Osteoblast (primary cell): Measurements from ENCODE around the gene MAPRE3. TPM values are rescaled to one million over a fixed set of nuclear protein-coding genes. Genes with fewer than 3 reads are reported as not detected.

Experiments
- DNase-seq: peaks from one replicate; pipeline ENCODE4 v3.0.0; 2011; ENCODE audit warnings: low spot score, mixed read lengths; ENCODE audit not compliant: insufficient read length; ENCODE audit errors: missing footprints
- H2AFZ ChIP-seq: 2 replicates; pipeline ENCODE4 v1.6.0; 2011; ENCODE audit warnings: mild to moderate bottlenecking, low read length
- H3K27ac ChIP-seq: 2 replicates; pipeline ENCODE4 v1.5.1; 2011; ENCODE audit warnings: mild to moderate bottlenecking, low read depth, low read length, moderate library complexity
- H3K27me3 ChIP-seq: 2 replicates; pipeline ENCODE4 v1.6.0; 2012; ENCODE audit warnings: mild to moderate bottlenecking, control low read depth, inconsistent platforms, low read length, moderate library complexity; ENCODE audit not compliant: insufficient read depth
- H3K36me3 ChIP-seq: 2 replicates; pipeline ENCODE4 v1.5.1; 2011; ENCODE audit warnings: mild to moderate bottlenecking, low read length, control low read depth, moderate library complexity; ENCODE audit not compliant: insufficient read depth
- H3K4me1 ChIP-seq: 2 replicates; pipeline ENCODE4 v1.5.1; 2011; ENCODE audit warnings: mild to moderate bottlenecking, low read length, control low read depth, moderate library complexity; ENCODE audit not compliant: insufficient read depth
- H3K4me2 ChIP-seq: 2 replicates; pipeline ENCODE4 v1.6.0; 2011; ENCODE audit warnings: mild to moderate bottlenecking, low read length; ENCODE audit not compliant: insufficient read depth
- H3K4me3 ChIP-seq: fragments of 200-600 bp; sonication (generic); 3 replicates; pipeline ENCODE4 v1.5.1; 2012; ENCODE audit warnings: mild to moderate bottlenecking, low read length, inconsistent platforms; ENCODE audit not compliant: insufficient read depth
- H3K79me2 ChIP-seq: 2 replicates; pipeline ENCODE4 v1.6.0; 2012; ENCODE audit warnings: mild to moderate bottlenecking, low read length, control low read depth, inconsistent platforms; ENCODE audit not compliant: insufficient read depth
- H3K9me3 ChIP-seq: 2 replicates; pipeline ENCODE4 v1.5.1; 2011; ENCODE audit warnings: low read depth, low read length, control low read depth
- H4K20me1 ChIP-seq: 2 replicates; pipeline ENCODE4 v1.6.0; 2012; ENCODE audit warnings: mild to moderate bottlenecking, low read length, control low read depth; ENCODE audit not compliant: insufficient read depth
- CTCF ChIP-seq: IDR thresholded peaks from 2 replicates; pipeline ENCODE4 v1.5.1; 2011; ENCODE audit warnings: mild to moderate bottlenecking, low read depth, low read length, moderate library complexity; ENCODE audit errors: extremely low read depth
- total RNA-seq: library from RNA; depleted of rRNA; stranded (reverse); fragments of >200 nt; gene quantifications from 2 replicates; pipeline ENCODE4 v1.2.3, GENCODE V29; 2012

Gene MAPRE3
- total RNA-seq, 1 donor = 6.5 TPM

DNA sequence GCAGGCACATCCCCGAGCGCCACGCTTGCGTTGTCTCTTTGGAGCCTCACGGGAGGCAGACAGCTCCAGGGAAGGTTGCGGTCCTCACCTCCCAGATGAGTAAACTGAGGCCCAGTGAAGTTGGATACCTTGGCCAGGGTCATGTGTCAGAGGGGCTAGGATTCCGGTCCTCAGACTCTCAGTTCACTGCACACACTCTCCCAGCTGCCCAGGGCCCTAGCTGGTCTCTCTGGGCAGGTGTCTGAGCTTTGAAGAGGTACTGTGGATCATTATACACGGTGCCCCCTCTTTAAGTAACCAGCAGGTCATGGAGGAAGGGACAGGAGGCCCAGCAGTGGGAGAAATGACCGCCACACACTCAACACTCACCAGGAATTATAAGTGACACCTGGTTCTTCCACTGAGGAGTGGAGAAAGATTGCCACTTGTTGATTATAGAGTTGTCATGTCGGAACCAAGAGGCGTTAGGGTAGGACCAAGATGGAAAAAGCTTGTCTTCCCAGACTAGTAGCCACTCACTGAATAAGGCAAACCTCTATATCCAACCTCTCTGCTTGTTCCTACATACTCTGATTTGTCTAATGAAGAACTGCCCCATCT lies 62.9 kb downstream of the MAPRE3 start:
- peaks cover 39% of the 10 kb centered on the region for H4K20me1 ChIP-seq
- H2AFZ ChIP-seq = peak overlapping the region; percentile 79
- no peaks in the 10 kb centered on the region for H3K27me3 ChIP-seq
- peaks cover 12% of the 10 kb centered on the region for H3K4me1 ChIP-seq
- H3K9me3 ChIP-seq = no peaks in the 10 kb centered on the region
- H3K4me3 ChIP-seq = peak overlapping the region; percentile 100
- DNase-seq = no peak
- H3K27ac ChIP-seq = peak overlapping the region; percentile 85
- TF ChIP-seq CTCF = no peak
- H3K36me3 ChIP-seq = peaks cover 39% of the 10 kb centered on the region
- peak overlapping the region; percentile 99 for H3K4me2 ChIP-seq
- H3K79me2 ChIP-seq = peaks cover 66% of the 10 kb centered on the region

GRCh38 chr2:27038012-27038411 lies 67.6 kb downstream of the MAPRE3 start:
- Histone ChIP-seq H3K9me3 (no peaks in the 10 kb centered on the region), H3K4me3 (no peak overlapping the region), H3K27ac (no peak overlapping the region), H3K4me2 (no peak overlapping the region), H2AFZ (no peak overlapping the region), H3K36me3 (peaks cover 86% of the 10 kb centered on the region), H4K20me1 (peaks cover 62% of the 10 kb centered on the region), H3K27me3 (no peaks in the 10 kb centered on the region), H3K79me2 (peaks cover 36% of the 10 kb centered on the region), H3K4me1 (peaks cover 30% of the 10 kb centered on the region)
- TF ChIP-seq CTCF = no peak
- DNase-seq = no peak

DNA sequence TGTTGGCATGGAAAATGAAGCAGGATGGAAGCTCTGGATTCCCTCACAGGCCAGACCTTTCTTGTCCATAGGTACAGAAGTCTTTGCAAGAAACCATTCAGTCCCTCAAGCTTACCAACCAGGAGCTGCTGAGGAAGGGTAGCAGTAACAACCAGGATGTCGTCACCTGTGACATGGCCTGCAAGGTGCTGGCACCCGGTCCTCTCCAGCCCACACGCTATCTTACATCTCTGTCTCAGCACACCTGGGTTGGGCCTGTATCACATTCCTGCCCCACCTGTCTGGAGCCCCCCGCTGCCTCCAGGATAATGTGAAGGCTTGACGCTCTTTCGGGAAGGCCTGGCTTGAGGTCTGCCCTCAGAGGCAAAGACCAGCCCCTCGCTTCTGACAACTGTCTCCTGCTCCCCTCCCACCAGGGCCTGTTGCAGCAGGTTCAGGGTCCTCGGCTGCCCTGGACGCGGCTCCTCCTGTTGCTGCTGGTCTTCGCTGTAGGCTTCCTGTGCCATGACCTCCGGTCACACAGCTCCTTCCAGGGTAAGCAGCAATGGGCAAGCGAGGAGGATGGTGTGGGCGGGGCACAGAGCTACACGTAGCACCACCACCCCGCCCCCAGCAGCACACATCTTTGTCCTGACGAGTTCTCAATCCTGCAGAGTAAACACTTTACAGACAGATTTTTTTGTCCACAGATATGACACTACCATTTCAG lies 68.3 kb downstream of the MAPRE3 start:
- peaks cover 29% of the 10 kb centered on the region for H3K79me2 ChIP-seq
- H3K4me1 ChIP-seq = peaks cover 29% of the 10 kb centered on the region
- TF ChIP-seq CTCF = no peak
- no peaks in the 10 kb centered on the region for H3K27me3 ChIP-seq
- H3K4me3 ChIP-seq = no peak overlapping the region
- no peak overlapping the region for H3K4me2 ChIP-seq
- no peak for DNase-seq
- H3K36me3 ChIP-seq = peaks cover 91% of the 10 kb centered on the region
- no peak overlapping the region for H3K27ac ChIP-seq
- no peaks in the 10 kb centered on the region for H3K9me3 ChIP-seq
- H2AFZ ChIP-seq = no peak overlapping the region
- peaks cover 58% of the 10 kb centered on the region for H4K20me1 ChIP-seq

DNA sequence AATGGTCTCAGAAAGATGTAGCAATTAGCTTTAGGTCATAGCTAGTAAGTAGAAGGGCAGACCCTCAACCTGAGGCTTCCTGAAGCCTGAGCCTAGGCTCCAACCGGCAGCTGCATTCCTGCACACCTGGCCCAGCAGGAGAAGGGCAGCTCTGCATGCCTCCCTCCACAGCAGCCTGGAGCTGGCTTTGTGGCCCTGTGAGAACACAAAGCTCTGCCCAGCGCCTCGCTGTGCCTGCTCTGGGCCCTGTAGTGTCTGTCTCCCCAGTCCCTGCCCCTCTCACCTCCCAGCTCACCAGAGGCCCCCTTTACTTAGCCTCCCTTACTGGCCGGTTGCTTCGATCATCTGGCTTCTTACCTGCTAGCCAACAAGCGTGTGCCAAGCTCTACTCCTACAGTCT lies 69.0 kb downstream of the MAPRE3 start:
- no peak overlapping the region for H3K27ac ChIP-seq
- DNase-seq = no peak
- TF ChIP-seq CTCF = no peak

More for the DNA sequence above, 69.0 kb downstream of the MAPRE3 start:
- Histone ChIP-seq H3K4me2 (no peak overlapping the region), H4K20me1 (peaks cover 51% of the 10 kb centered on the region), H3K79me2 (peaks cover 22% of the 10 kb centered on the region), H3K9me3 (no peaks in the 10 kb centered on the region), H3K36me3 (peaks cover 87% of the 10 kb centered on the region), H2AFZ (no peak overlapping the region), H3K27me3 (no peaks in the 10 kb centered on the region), H3K4me1 (peaks cover 23% of the 10 kb centered on the region), H3K4me3 (no peak overlapping the region)
